GM18508 (cell line): ENCODE data around the gene PYCR2.

Source experiments
- ATAC-seq: cut with Tn5 transposase; IDR thresholded peaks from one replicate; pipeline ENCODE4 v1.9.1; 2021; ENCODE audit warnings: moderate number of reproducible peaks; ENCODE audit not compliant: insufficient read depth, unreplicated experiment

The PYCR2 gene

DNA sequence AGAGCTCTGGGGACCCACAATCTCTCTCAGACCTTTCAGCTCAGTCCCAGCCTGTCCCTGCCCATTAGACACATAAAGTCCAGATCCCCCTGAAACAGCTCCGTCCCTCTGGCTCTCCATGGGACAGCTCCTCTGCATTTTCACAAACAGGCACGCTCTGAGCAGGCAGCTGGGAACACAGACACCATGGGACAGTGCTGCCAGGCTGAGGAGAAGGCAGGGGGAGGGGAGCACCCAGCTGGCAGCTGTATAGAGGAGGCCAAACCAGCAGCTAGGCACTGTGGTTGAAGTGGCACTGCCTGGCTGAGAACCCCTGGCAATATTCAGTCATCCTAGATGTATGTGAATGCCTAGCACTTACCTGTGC lies 43.8 kb downstream of the PYCR2 start:
- no peak for ATAC-seq

DNA sequence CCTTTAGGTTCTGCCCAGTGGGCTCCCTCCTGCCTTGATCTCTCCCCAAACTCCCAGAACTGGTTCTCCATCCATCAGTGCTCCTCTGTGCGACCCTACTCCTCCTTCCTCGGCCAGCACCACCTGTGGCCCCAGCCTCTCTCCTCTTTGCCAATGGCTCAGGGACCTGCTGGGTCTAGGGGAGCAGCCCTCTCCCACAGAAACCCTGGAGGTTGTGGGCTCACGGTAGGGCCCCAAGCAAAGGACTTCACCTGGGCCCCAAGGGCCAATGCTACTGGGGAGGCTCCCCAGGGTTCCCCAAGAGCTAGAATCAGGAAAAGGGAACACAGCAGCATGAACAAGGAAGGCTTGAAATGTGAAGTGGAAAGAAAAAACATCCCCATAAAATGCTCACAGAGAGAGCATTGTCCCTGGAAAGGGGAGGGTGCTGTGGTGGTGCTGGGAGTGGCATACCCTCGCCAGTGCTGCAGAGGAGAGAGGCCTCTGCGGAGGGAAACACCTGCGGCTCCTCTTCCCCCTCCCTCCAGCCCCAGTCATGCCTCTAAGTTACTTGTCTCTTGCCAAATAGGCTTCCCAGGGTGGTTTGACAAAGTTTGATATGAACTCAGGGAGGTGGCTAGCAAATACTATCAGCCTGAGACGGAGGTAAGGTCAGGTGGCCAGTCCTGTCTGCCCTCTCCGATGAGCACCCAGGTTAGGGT lies 44.4 kb downstream of the PYCR2 start:
- no peak for ATAC-seq

DNA sequence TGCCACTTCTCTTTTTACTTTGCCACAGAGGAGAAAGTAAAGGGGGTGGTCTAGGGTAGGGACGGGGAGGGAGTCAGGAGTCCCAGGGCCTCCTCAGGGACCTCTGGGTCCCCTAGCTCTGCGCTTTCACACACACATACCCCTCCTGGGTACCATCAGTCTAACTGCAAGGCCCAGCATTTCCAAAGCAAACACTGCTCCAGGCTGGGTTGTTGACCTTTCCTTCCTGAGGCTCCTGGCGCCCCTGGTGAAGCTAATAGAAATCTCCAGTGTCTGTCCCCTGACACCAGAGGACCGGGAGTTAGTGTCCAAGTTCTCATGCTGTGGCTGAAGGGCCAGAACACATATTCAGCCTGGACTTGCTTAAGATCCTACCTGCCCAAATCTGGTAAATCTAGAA lies 45.8 kb downstream of the PYCR2 start:
- ATAC-seq, result no peak

DNA sequence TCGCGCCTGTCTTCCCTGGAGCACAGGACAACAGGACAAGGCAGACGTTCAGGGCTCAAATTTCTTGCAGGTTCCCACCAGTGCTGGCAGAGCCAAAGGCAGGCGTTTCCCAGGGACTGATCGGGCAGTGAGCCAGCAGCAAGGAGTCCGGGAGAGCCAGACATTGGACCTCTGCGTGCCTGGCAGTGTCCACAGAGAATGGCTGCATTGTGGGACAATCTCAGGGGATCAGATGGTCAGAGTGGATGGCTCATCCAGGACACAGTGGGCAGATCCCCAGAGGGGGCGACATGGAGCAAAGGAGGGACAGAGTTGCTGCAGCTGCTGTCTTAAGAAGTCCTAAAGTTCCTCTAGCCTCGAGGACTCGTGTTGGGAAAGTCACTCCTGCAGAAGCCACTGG lies 46.5 kb downstream of the PYCR2 start:
- no peak for ATAC-seq

DNA sequence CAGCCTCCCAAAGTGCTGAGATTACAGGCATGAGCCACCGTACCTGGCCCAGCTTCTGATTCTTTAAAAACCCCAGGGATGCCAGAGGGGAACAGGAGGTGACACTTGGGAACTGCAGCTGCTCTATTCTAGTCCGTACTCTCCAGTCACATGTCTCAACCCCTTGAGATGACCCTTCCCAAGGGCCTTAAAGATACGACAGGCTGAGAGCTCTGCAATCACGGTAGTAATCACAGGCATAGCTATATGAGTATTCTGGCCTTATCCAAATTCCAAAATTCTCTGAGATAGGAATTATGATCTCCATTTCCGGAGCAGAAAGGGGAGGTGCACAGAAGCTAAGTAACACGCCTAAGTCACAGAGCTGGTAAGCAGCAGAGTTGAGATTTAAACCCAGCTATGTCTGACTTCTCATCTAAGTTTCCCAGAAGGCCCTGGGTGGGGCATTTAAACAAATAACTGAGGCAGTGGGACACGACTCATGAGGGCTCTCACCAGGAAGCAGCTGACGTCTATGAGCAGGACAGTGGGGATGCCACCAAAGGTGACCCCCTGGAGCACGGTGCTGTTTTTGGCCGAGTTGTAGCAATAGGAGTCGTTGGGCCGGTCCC lies 47.0 kb downstream of the PYCR2 start:
- no peak for ATAC-seq

DNA sequence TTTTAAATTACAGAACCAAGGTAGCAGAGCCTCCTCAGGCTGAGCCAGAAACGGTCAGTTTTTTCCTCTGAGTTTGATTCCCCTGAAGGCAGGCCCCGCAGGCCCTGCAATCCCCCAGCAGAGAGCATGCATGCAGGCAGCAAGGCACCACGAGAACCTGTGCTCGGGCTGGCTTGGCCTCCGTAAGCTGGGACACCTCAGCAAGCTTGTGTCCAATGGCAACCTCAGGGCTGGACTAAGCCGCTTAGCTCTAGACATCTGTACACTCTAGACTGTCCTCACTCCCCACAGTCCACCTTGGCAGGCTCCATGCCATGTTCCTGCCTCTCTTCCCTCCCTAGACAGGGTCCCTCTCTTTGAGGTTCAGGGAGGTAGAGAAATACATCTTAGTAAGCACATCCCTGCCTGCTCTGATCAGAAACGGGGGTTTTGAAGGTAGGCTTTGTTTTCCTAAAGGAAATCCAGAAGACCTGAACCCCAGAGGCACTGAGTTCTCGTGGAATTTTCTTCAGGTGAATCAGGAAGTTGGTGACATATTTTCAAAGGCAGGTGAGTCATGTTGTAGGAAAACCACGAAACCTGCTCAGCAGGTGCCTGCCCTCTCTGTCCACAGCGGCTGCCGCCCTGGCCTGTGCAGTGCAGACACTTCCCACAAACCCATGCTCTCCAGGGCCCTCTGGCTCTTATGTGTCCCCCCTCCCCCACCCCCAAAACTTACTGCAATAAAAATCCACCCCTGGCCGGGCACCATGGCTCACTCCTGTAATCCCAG lies 48.8 kb downstream of the PYCR2 start:
- ATAC-seq, result no peak

DNA sequence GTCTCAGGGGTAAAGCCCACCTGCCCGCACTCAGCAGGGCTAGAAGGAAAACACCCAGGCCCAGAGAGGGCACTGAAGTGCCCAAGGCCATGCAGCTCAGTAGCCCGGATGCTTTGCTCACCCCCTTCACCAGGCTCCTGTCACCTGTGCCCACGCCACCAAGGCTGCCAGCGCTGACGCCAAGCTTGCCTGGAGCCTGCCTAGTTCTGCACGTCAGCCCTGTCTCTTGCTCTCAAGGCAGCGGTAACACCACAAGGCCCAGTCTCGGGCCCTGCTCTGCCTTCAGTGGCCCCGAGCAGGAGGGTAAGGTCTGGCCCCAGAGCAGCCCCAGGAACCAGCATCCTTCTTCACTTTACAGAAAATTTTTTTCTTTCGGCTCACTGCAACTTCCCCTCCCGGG lies 49.6 kb downstream of the PYCR2 start:
- no peak for ATAC-seq

DNA sequence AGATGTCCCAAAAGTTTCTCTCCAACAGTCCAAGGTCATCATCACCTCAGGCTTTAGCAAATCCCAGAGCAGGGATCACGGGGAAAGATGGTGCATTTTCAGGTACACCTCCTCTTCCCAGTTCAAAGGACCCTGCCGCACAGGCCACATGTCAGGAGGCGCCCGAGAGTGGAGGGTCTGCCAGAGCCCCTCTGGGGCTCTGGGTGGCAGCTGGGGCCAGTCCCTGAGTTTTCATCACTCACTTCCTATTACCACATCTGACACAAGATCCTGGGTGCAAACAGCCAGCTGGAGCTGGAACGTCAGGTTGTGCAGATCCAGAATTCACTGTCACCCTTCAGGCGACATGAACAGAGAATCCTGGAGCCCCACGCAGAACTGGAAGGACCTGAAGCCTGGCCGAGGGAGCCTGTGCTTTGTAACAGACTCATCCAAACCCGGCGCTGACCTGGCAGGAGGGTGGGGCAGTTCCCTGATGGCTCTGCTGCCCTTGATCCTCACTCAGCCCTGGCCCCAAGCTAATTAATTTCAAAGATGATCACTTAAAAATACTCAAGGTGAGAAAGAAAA lies 50.7 kb downstream of the PYCR2 start:
- ATAC-seq, result no peak

DNA sequence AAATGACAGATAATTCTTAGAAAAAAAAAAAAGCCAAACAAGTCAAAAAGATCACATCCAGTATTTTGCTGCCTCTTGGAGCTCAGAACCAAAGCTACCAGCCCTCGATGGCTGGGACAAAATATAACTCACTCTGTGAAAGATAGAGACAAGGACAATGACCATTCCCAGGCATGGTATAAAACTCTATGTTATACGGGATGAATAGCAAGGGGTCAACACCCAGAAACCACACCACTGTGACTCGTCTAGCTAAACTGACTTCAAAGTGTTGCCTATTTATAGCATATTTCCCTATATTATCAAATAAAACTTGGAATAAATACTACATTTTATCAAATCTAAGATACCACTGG lies 52.0 kb downstream of the PYCR2 start:
- no peak for ATAC-seq

DNA sequence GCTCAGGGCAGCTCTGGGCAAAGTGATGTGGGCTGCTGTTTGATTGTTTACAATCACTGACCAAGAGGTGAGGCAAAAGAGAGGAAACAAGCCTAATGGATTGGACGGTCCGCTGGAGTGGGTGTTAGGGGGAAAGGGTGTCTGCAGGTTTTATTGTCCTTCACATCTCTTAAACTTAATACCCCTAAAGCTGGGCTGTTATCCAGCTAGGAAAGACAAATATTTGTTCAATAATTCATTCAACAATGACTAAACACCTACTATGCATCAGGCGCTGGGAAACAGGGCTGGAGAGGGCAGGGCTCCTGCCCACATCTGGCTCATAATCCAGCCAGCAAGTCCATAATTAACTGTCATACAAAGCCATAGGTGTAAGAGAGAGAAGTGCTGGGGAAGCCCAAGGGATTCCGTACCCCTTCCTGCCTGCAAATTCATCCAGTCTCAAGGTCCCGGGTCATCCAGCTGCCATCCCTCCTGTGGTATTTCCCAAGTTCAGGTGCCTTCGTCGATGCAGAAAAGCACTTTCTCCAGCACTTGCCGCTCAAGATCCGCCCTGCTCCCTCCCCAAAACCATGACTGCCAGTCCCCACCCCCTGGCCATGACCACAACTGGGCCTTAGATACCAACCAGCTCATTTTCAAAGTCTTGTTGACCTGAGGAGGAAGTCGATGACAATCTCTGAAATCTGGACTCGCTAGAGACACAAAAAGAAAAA lies 52.5 kb downstream of the PYCR2 start:
- no peak for ATAC-seq

DNA sequence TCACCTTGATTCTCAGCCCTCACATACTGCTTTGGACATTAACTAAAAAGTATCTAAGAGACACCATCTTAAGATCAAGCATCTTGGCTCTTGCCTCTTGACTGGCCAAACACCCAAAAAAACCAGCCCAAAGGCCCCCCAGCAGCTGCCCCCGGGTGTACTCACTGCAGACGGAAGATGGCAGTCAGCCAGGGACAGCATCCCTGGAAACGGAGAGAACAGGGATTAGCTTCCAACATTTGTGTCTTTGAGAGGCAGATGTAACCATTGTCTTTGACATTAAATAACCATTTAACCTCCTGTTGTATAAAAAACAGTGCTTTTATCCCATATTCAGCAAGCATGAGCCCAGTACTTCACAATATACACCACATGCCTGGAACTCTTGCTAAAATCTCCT lies 53.1 kb downstream of the PYCR2 start:
- no peak for ATAC-seq
